Spleen (tissue), 7 donors: ENCODE data around the gene BIN2.

Experiments
- CTCF ChIP-seq, 11 experiments: fragments of 200-600 bp in 7 of 11; fragments of 450-650 bp in 4 of 11; sonication (generic) in 4 of 11; IDR thresholded peaks in 8 of 11; conservative IDR thresholded peaks in 3 of 11; 1 replicate in 7 of 11; 2 replicates in 4 of 11; pipeline versions ENCODE4 v1.4.0 to v1.8.0; 2016 to 2021; ENCODE audit warnings: antibody characterized with exemption in 11 of 11, inconsistent platforms in 4 of 11, mild to moderate bottlenecking in 1 of 11
- POLR2A ChIP-seq, 3 donors: fragments of 450-650 bp; IDR thresholded peaks; one replicate each; pipeline ENCODE4 v1.5.1; 2017; ENCODE audit warnings: antibody characterized with exemption in 3 of 3, mild to moderate bottlenecking in 1 of 3
- donor health status: DM: no; HTN: no; CAD: no; lungs with moderate emphysema.
- donor health status: DM: no; HTN: no; CAD: no.
- donor health status: DM: no; HTN: no; CAD: no.

- TF ChIP-seq POLR2A (IDR thresholded peaks at IDR 0.05), result no peak
- TF ChIP-seq CTCF (IDR thresholded peaks at IDR 0.05 in 8 of 11, conservative IDR thresholded peaks at IDR 0.05 in 3 of 11), result no peak
Measured at GRCh38 chr12:51320695-51321320, 3.2 kb downstream of the BIN2 start.
